CD4-positive, alpha-beta T cell (primary cell): ENCODE measurements around the gene CMSS1. TPM values are rescaled to one million over a fixed set of nuclear protein-coding genes. Genes with fewer than 3 reads are reported as not detected.

Source experiments
- ATAC-seq: fragments of 200-7000 bp; cut with Tn5 transposase; one replicate; pipeline ENCODE4 v1.10.0; 2022; ENCODE audit warnings: mild to moderate bottlenecking; ENCODE audit not compliant: poor library complexity
- CTCF ChIA-PET: fragments of 350-600 bp; sonication (Branson Sonifier 250); formaldehyde crosslinking; loops from one replicate; lab custom pipeline; 2021; ENCODE audit warnings: antibody characterized with exemption, inconsistent platforms; lab: Charles Lee
- POLR2A ChIA-PET: fragments of 350-600 bp; sonication (Branson Sonifier 250); formaldehyde crosslinking; loops from one replicate; lab custom pipeline; 2021; ENCODE audit warnings: antibody characterized with exemption, inconsistent platforms; lab: Charles Lee
- DNase-seq, 14 experiments: peaks; one replicate each; pipeline ENCODE4 v3.0.0-alpha.2; 2013 to 2020; ENCODE audit warnings: mixed read lengths in 2 of 14
- H3K27ac ChIP-seq, 2 donors: one replicate each; pipeline versions ENCODE4 v1.5.1 to v1.7.0; 2013; ENCODE audit warnings: low read length in 2 of 2, low read depth in 1 of 2, mild to moderate bottlenecking in 1 of 2
- H3K27me3 ChIP-seq, 2 experiments: 1 replicate in 1 of 2; 2 replicates in 1 of 2; pipeline versions ENCODE4 v1.6.1 to v1.7.0; 2013; ENCODE audit warnings: low read length in 2 of 2, control low read depth in 1 of 2, mild to moderate bottlenecking in 1 of 2, moderate library complexity in 1 of 2; ENCODE audit not compliant: insufficient read depth in 2 of 2, control insufficient read depth in 1 of 2
- H3K36me3 ChIP-seq: one replicate; pipeline ENCODE4 v1.6.1; 2013; ENCODE audit warnings: low read length, control low read depth; ENCODE audit not compliant: insufficient read depth
- H3K4me1 ChIP-seq: one replicate; pipeline ENCODE4 v1.6.1; 2013; ENCODE audit warnings: low read length, control low read depth; ENCODE audit not compliant: insufficient read depth
- H3K4me3 ChIP-seq: one replicate; pipeline ENCODE4 v1.5.1; 2013; ENCODE audit warnings: mild to moderate bottlenecking, low read length, moderate library complexity
- H3K9me3 ChIP-seq, 2 experiments: 1 replicate in 1 of 2; 2 replicates in 1 of 2; pipeline versions ENCODE4 v1.6.1 to v1.7.0; 2013; ENCODE audit warnings: low read length in 2 of 2, mild to moderate bottlenecking in 2 of 2, control low read depth in 1 of 2, moderate library complexity in 1 of 2; ENCODE audit not compliant: control insufficient read depth in 1 of 2, insufficient read depth in 1 of 2
- H3K27ac Mint-ChIP-seq: one replicate; pipeline ENCODE4 v1.8.0; 2020; ENCODE audit warnings: mixed read lengths
- H3K27me3 Mint-ChIP-seq: one replicate; pipeline ENCODE4 v1.8.0; 2021; ENCODE audit warnings: mixed read lengths
- H3K36me3 Mint-ChIP-seq: one replicate; pipeline ENCODE4 v1.8.0; 2021; ENCODE audit warnings: low read depth, mixed read lengths
- H3K4me1 Mint-ChIP-seq: one replicate; pipeline ENCODE4 v1.8.0; 2021; ENCODE audit warnings: low read depth, mixed read lengths
- H3K4me3 Mint-ChIP-seq: one replicate; pipeline ENCODE4 v1.8.0; 2020; ENCODE audit warnings: mild to moderate bottlenecking, mixed read lengths
- H3K9me3 Mint-ChIP-seq: one replicate; pipeline ENCODE4 v1.8.0; 2020; ENCODE audit warnings: mixed read lengths
- CTCF ChIP-seq: fragments of 200-600 bp; IDR thresholded peaks from one replicate; pipeline ENCODE4 v1.8.0; 2022; ENCODE audit warnings: antibody characterized with exemption, mild to moderate bottlenecking
- intact Hi-C, 2 experiments: fragments of 100-400 bp; cut with DNase I in 1 of 2; cut with micrococcal nuclease in 1 of 2; formaldehyde crosslinking; loops; one replicate each; pipeline versions ENCODE4 v1.15.1 to v1.9.0; 2023 to 2025; cut with DNase I, micrococcal nuclease
- total RNA-seq, 174 experiments: library from RNA in 2 of 174; stranded (reverse) in 2 of 174; gene quantifications; one replicate each; pipeline ENCODE4 v1.2.3 and lab custom pipeline; 2021 to 2026

The CMSS1 gene
- total RNA-seq, 2 experiments from 2014 or later: 12.2 TPM

GRCh38 chr3:100004931-100005330 is 187.3 kb downstream of the CMSS1 start:
- H3K9me3 ChIP-seq: no peaks in the 10 kb centered on the region
- no peak overlapping the region for H3K4me3 ChIP-seq
- H3K27me3 Mint-ChIP-seq: no peaks in the 10 kb centered on the region
- no peak for TF ChIP-seq CTCF
- no peaks in the 10 kb centered on the region for H3K36me3 ChIP-seq
- intact Hi-C loops: no loop called here
- ChIA-PET CTCF (no interaction called here), POLR2A (no interaction called here)
- no peaks in the 10 kb centered on the region for H3K4me1 Mint-ChIP-seq
- H3K9me3 Mint-ChIP-seq: no peaks in the 10 kb centered on the region
- H3K27me3 ChIP-seq: no peaks in the 10 kb centered on the region
- ATAC-seq: no peak
- H3K36me3 Mint-ChIP-seq: peaks cover 2% of the 10 kb centered on the region
- no peaks in the 10 kb centered on the region for H3K4me1 ChIP-seq
- H3K27ac ChIP-seq: no peak overlapping the region
- H3K27ac Mint-ChIP-seq: no peak overlapping the region
- no peak for DNase-seq
- no peak overlapping the region for H3K4me3 Mint-ChIP-seq

GRCh38 chr3:100005665-100006393 is 188.2 kb downstream of the CMSS1 start:
- H3K36me3 ChIP-seq: no peaks in the 10 kb centered on the region
- ChIA-PET POLR2A (no interaction called here), CTCF (no interaction called here)
- no peak overlapping the region for H3K27ac Mint-ChIP-seq
- intact Hi-C loops: no loop called here
- DNase-seq: no peak
- no peaks in the 10 kb centered on the region for H3K4me1 Mint-ChIP-seq
- H3K27me3 Mint-ChIP-seq: no peaks in the 10 kb centered on the region
- peaks cover 8% of the 10 kb centered on the region for H3K36me3 Mint-ChIP-seq
- H3K9me3 Mint-ChIP-seq: no peaks in the 10 kb centered on the region
- H3K4me3 Mint-ChIP-seq: no peak overlapping the region
- H3K27ac ChIP-seq: no peak overlapping the region
- TF ChIP-seq CTCF: no peak
- H3K27me3 ChIP-seq: no peaks in the 10 kb centered on the region
- H3K4me1 ChIP-seq: no peaks in the 10 kb centered on the region
- H3K9me3 ChIP-seq: no peaks in the 10 kb centered on the region
- no peak for ATAC-seq
- no peak overlapping the region for H3K4me3 ChIP-seq

- no peak for DNase-seq
- Histone ChIP-seq H3K27ac (no peak overlapping the region), H3K27me3 (no peaks in the 10 kb centered on the region), H3K4me3 (no peak overlapping the region), H3K9me3 (no peaks in the 10 kb centered on the region), H3K4me1 (no peaks in the 10 kb centered on the region), H3K36me3 (no peaks in the 10 kb centered on the region)
- intact Hi-C loops: no loop called here
- Mint-ChIP-seq H3K4me3 (no peak overlapping the region), H3K9me3 (no peaks in the 10 kb centered on the region), H3K27me3 (no peaks in the 10 kb centered on the region), H3K4me1 (no peaks in the 10 kb centered on the region), H3K36me3 (peaks cover 17% of the 10 kb centered on the region), H3K27ac (no peak overlapping the region)
- no peak for TF ChIP-seq CTCF
- no peak for ATAC-seq
- ChIA-PET CTCF (no interaction called here), POLR2A (no interaction called here)
These were observed 189.1 kb downstream of the CMSS1 start for GRCh38 chr3:100006570-100007271.
